Lung microvascular endothelial cell (primary cell): ENCODE measurements around the gene ACOT7. TPM values are rescaled to one million over a fixed set of nuclear protein-coding genes. Genes with fewer than 3 reads are reported as not detected.
"Not testable (repeated sequence)": the region's sequence is repeated elsewhere in the genome, so short reads cannot be mapped to it uniquely, and the experiment has no call there.

Source experiments
- DNase-seq, 2 donors: peaks; one replicate each; pipeline versions ENCODE4 v3.0.0 to v3.0.0-alpha.2; 2010; ENCODE audit warnings: low read depth in 2 of 2
- total RNA-seq: library from RNA; depleted of rRNA; stranded (reverse); fragments of >200 nt; gene quantifications from 2 replicates; pipeline ENCODE4 v1.2.1, GENCODE V29; 2014

The ACOT7 gene
- total RNA-seq, 1 donor from 2014 or later = 10.7 TPM

- DNase-seq = no peak
These were observed 80.0 kb downstream of the ACOT7 start for GRCh38 chr1:6313393-6314200.

GRCh38 chr1:6310116-6310848 lies 83.3 kb downstream of the ACOT7 start:
- no peak for DNase-seq

GRCh38 chr1:6309564-6309963 lies 84.0 kb downstream of the ACOT7 start:
- no peak for DNase-seq

GRCh38 chr1:6308449-6308848 lies 85.1 kb downstream of the ACOT7 start:
- no peak for DNase-seq

- DNase-seq = not testable (repeated sequence)
These were observed 85.9 kb downstream of the ACOT7 start for GRCh38 chr1:6307682-6308081.

GRCh38 chr1:6307099-6307498 lies 86.5 kb downstream of the ACOT7 start:
- DNase-seq = no peak

- no peak for DNase-seq
These were observed 90.1 kb downstream of the ACOT7 start for GRCh38 chr1:6303397-6304012.

GRCh38 chr1:6302568-6302967 lies 91.0 kb downstream of the ACOT7 start:
- peak; percentile 59 to 65 for DNase-seq

GRCh38 chr1:6301526-6301925 lies 92.0 kb downstream of the ACOT7 start:
- DNase-seq = peak in 1 of 2 donors; percentile 55

GRCh38 chr1:6300342-6301048 lies 93.1 kb downstream of the ACOT7 start:
- peak; percentile 23 to 40 for DNase-seq

- DNase-seq = no peak
These were observed 93.9 kb downstream of the ACOT7 start for GRCh38 chr1:6299557-6300165.

- no peak for DNase-seq
These were observed 94.6 kb downstream of the ACOT7 start for GRCh38 chr1:6298940-6299465.

GRCh38 chr1:6298530-6298929 lies 95.0 kb downstream of the ACOT7 start:
- no peak for DNase-seq

GRCh38 chr1:6295910-6296309 lies 97.7 kb downstream of the ACOT7 start:
- DNase-seq = no peak

GRCh38 chr1:6294890-6295556 lies 98.5 kb downstream of the ACOT7 start:
- DNase-seq = peak in 1 of 2 donors; percentile 35

- no peak for DNase-seq
These were observed 99.3 kb downstream of the ACOT7 start for GRCh38 chr1:6294080-6294889.

- DNase-seq = no peak
These were observed 101.5 kb downstream of the ACOT7 start for GRCh38 chr1:6292102-6292501.

GRCh38 chr1:6288665-6289064 lies 104.9 kb downstream of the ACOT7 start:
- no peak for DNase-seq

GRCh38 chr1:6288026-6288425 lies 105.5 kb downstream of the ACOT7 start:
- DNase-seq = no peak
